GM23338 (cell line): ENCODE data around the gene EN2. TPM values are rescaled to one million over a fixed set of nuclear protein-coding genes. Genes with fewer than 3 reads are reported as not detected.

ENCODE experiments used
- ATAC-seq: fragments of 200-7000 bp; cut with Tn5 transposase; 3 replicates; pipeline ENCODE4 v1.9.1; 2020
- DNase-seq: peaks from one replicate; pipeline ENCODE4 v3.0.0-alpha.2; 2015; ENCODE audit warnings: low spot score
- H2AFZ ChIP-seq: fragments of 200-600 bp; sonication (generic); 2 replicates; pipeline ENCODE4 v1.8.0; 2016; ENCODE audit warnings: antibody characterized with exemption, mild to moderate bottlenecking, moderate library complexity
- H3F3A ChIP-seq: fragments of 200-600 bp; sonication (generic); replicated peaks from 2 replicates; pipeline ENCODE4 v1.8.0; 2017; ENCODE audit warnings: antibody characterized with exemption, mixed run types, low read depth
- H3K27ac ChIP-seq: fragments of 200-600 bp; sonication (generic); 2 replicates; pipeline ENCODE4 v1.6.1; 2016; ENCODE audit warnings: low read depth
- H3K27me3 ChIP-seq: fragments of 200-600 bp; sonication (generic); 2 replicates; pipeline ENCODE4 v1.8.0; 2016; ENCODE audit warnings: mild to moderate bottlenecking, mixed run types, moderate library complexity; ENCODE audit not compliant: insufficient read depth
- H3K36me3 ChIP-seq: fragments of 200-600 bp; sonication (generic); 2 replicates; pipeline ENCODE4 v1.8.0; 2016; ENCODE audit warnings: mild to moderate bottlenecking; ENCODE audit not compliant: insufficient read depth
- H3K4me1 ChIP-seq: fragments of 200-600 bp; sonication (generic); 2 replicates; pipeline ENCODE4 v1.8.0; 2016; ENCODE audit warnings: mild to moderate bottlenecking, moderate library complexity; ENCODE audit not compliant: insufficient read depth
- H3K4me2 ChIP-seq: fragments of 200-600 bp; sonication (generic); 2 replicates; pipeline ENCODE4 v1.7.1; 2017; ENCODE audit warnings: mixed run types
- H3K4me3 ChIP-seq: fragments of 200-600 bp; sonication (generic); 2 replicates; pipeline ENCODE4 v1.6.1; 2016; ENCODE audit warnings: mixed run types
- H3K79me2 ChIP-seq: fragments of 200-600 bp; sonication (generic); replicated peaks from 2 replicates; pipeline ENCODE4 v1.8.0; 2017; ENCODE audit warnings: mild to moderate bottlenecking; ENCODE audit not compliant: insufficient read depth
- H3K9me2 ChIP-seq: fragments of 200-600 bp; sonication (generic); 2 replicates; pipeline ENCODE4 v1.8.0; 2017; ENCODE audit not compliant: insufficient read depth
- H4K20me1 ChIP-seq: fragments of 200-600 bp; sonication (generic); replicated peaks from 2 replicates; pipeline ENCODE4 v1.8.0; 2017; ENCODE audit warnings: mild to moderate bottlenecking; ENCODE audit not compliant: insufficient read depth
- H3K27ac Mint-ChIP-seq: 2 replicates; pipeline ENCODE4 v1.8.0; 2020; ENCODE audit warnings: inconsistent platforms, mild to moderate bottlenecking, moderate library complexity, mixed read lengths
- H3K27me3 Mint-ChIP-seq: 3 replicates; pipeline ENCODE4 v1.8.0; 2022; ENCODE audit warnings: low read depth, mild to moderate bottlenecking, moderate library complexity, mixed read lengths, inconsistent platforms; ENCODE audit not compliant: insufficient read depth, poor library complexity
- H3K36me3 Mint-ChIP-seq: 3 replicates; pipeline ENCODE4 v1.8.0; 2021; ENCODE audit warnings: low read depth, mild to moderate bottlenecking, inconsistent platforms, moderate library complexity, mixed read lengths
- H3K4me1 Mint-ChIP-seq: 3 replicates; pipeline ENCODE4 v1.8.0; 2020; ENCODE audit warnings: mild to moderate bottlenecking, inconsistent platforms, mixed read lengths
- H3K4me3 Mint-ChIP-seq: 3 replicates; pipeline ENCODE4 v1.8.0; 2021; ENCODE audit warnings: moderate library complexity, mild to moderate bottlenecking, inconsistent platforms, mixed read lengths
- H3K9me3 Mint-ChIP-seq: 3 replicates; pipeline ENCODE4 v1.8.0; 2020; ENCODE audit warnings: moderate library complexity, mild to moderate bottlenecking, inconsistent platforms, mixed read lengths
- CREB1 ChIP-seq: fragments of 250-450 bp; sonication (Bioruptor Pico); IDR thresholded peaks from 2 replicates; pipeline ENCODE4 v1.5.0; 2020; ENCODE audit warnings: low read depth, mild to moderate bottlenecking, moderate library complexity
- EZH2 ChIP-seq: fragments of 200-600 bp; sonication (generic); IDR thresholded peaks from one replicate; pipeline ENCODE4 v1.8.0; 2017; ENCODE audit warnings: antibody characterized with exemption, mild to moderate bottlenecking, low read depth; ENCODE audit not compliant: unreplicated experiment
- EZH2phosphoT487 ChIP-seq: fragments of 200-600 bp; sonication (generic); IDR thresholded peaks from one replicate; pipeline ENCODE4 v1.8.1; 2018; ENCODE audit warnings: antibody characterized with exemption; ENCODE audit not compliant: unreplicated experiment
- NANOG ChIP-seq: IDR thresholded peaks from 2 replicates; pipeline ENCODE4 v1.6.1; 2016; ENCODE audit warnings: antibody characterized with exemption, borderline replicate concordance
- POLR2AphosphoS5 ChIP-seq: IDR thresholded peaks from 2 replicates; pipeline ENCODE4 v1.6.1; 2016; ENCODE audit warnings: antibody characterized with exemption, low read depth
- REST ChIP-seq: IDR thresholded peaks from one replicate; pipeline ENCODE4 v1.6.1; 2018; ENCODE audit warnings: antibody characterized with exemption; ENCODE audit not compliant: unreplicated experiment
- STAT1 ChIP-seq: IDR thresholded peaks from one replicate; pipeline ENCODE4 v1.6.1; 2016; ENCODE audit warnings: antibody characterized with exemption; ENCODE audit not compliant: unreplicated experiment
- ZNF331 ChIP-seq: fragments of 250-450 bp; sonication (Bioruptor Pico); IDR thresholded peaks from 2 replicates; pipeline ENCODE4 v1.5.0; 2020; ENCODE audit warnings: low read depth, mild to moderate bottlenecking, moderate library complexity
- polyA plus RNA-seq: library from polyadenylated mRNA; unstranded; fragments of >200 nt; fragmentation: Nextera tagmentation; extraction: Ambion mirVana; gene quantifications from 2 replicates; pipeline ENCODE4 v1.2.1, GENCODE V29; 2016
- total RNA-seq: library from RNA; depleted of rRNA; stranded (reverse); fragments of >200 nt; shearing (Covaris generic); gene quantifications from 2 replicates; pipeline ENCODE4 v1.2.3, GENCODE V29; 2014
- TF ChIP-seq, protein P1 (sequence below): IDR thresholded peaks from 2 replicates; pipeline ENCODE4 v1.6.1; 2016; ENCODE audit warnings: antibody characterized with exemption

Gene EN2
- total and polyA plus RNA-seq, 2 experiments from 2014 or later: not detected

DNA sequence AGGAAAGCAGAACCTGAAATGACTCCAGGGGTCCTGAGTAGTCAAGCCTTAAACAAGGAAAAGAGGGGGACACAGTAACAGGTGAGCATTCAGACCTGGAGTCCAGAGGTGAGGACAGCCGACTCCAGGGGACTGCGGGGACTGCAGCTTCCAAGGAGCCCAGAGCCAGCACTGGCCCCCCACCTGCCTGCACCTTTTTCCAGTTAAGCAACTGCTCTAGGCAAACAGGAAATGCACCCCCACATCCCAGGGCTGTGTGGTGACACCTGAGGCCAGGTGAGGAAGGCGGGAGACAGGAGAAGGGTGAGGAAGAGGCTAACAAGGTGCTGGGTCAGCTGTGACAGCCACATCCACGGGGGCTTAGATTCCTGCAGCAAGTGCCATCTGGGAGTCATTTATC lies 20.1 kb upstream of the EN2 start:
- no peak overlapping the region for H3K27ac Mint-ChIP-seq
- no peak for ATAC-seq
- Histone ChIP-seq H3K4me3 (no peak overlapping the region), H3K36me3 (no peaks in the 10 kb centered on the region), H3K4me2 (no peak overlapping the region), H3K79me2 (no peaks in the 10 kb centered on the region), H3K4me1 (no peaks in the 10 kb centered on the region), H3K9me2 (no peaks in the 10 kb centered on the region), H2AFZ (no peak overlapping the region), H3K27me3 (peaks cover 4% of the 10 kb centered on the region; the same call in 1 of the 2 replicates), H3K27ac (no peak overlapping the region), H4K20me1 (no peaks in the 10 kb centered on the region; the same call in 1 of the 2 replicates), H3F3A (no peaks in the 10 kb centered on the region)
- no peak for TF ChIP-seq STAT1
- H3K4me3 Mint-ChIP-seq: no peak overlapping the region
- no peak for DNase-seq
- no peaks in the 10 kb centered on the region for H3K36me3 Mint-ChIP-seq
- peaks cover 14% of the 10 kb centered on the region for H3K9me3 Mint-ChIP-seq
- peaks cover 5% of the 10 kb centered on the region for H3K4me1 Mint-ChIP-seq
- peaks cover 35% of the 10 kb centered on the region for H3K27me3 Mint-ChIP-seq

- Histone ChIP-seq H2AFZ (no peak overlapping the region), H3F3A (no peaks in the 10 kb centered on the region)
- peaks cover 35% of the 10 kb centered on the region for H3K27me3 Mint-ChIP-seq
Measured at GRCh38 chr7:155438777-155439176, 19.2 kb upstream of the EN2 start.

More at GRCh38 chr7:155438777-155439176, 19.2 kb upstream of the EN2 start:
- no peaks in the 10 kb centered on the region for H3K36me3 Mint-ChIP-seq
- H3K79me2 ChIP-seq: no peaks in the 10 kb centered on the region
- H3K4me2 ChIP-seq: no peak overlapping the region
- peaks cover 14% of the 10 kb centered on the region for H3K9me3 Mint-ChIP-seq
- no peaks in the 10 kb centered on the region for H3K9me2 ChIP-seq
- TF ChIP-seq, protein P1, sequence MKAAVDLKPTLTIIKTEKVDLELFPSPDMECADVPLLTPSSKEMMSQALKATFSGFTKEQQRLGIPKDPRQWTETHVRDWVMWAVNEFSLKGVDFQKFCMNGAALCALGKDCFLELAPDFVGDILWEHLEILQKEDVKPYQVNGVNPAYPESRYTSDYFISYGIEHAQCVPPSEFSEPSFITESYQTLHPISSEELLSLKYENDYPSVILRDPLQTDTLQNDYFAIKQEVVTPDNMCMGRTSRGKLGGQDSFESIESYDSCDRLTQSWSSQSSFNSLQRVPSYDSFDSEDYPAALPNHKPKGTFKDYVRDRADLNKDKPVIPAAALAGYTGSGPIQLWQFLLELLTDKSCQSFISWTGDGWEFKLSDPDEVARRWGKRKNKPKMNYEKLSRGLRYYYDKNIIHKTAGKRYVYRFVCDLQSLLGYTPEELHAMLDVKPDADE: no peak
- TF ChIP-seq EZH2phosphoT487 (no peak), EZH2 (no peak), REST (no peak), ZNF331 (CRISPR knock-in tag) (no peak), POLR2AphosphoS5 (no peak), NANOG (no peak), CREB1 (no peak)
- DNase-seq (no peak), ATAC-seq (no peak)
- no peak overlapping the region for H3K27ac Mint-ChIP-seq
- H3K27me3 ChIP-seq: peaks cover 13% of the 10 kb centered on the region
- H3K4me1 ChIP-seq: no peaks in the 10 kb centered on the region
- H3K4me3 ChIP-seq: no peak overlapping the region
- no peak overlapping the region for H3K27ac ChIP-seq
- no peaks in the 10 kb centered on the region; the same call in 1 of the 2 replicates for H4K20me1 ChIP-seq
- H3K36me3 ChIP-seq: no peaks in the 10 kb centered on the region
- peaks cover 5% of the 10 kb centered on the region for H3K4me1 Mint-ChIP-seq
- no peak overlapping the region; the same call in 2 of the 3 replicates for H3K4me3 Mint-ChIP-seq
